A549 (cell line): ENCODE measurements around the gene PLBD2. TPM values are rescaled to one million over a fixed set of nuclear protein-coding genes. Genes with fewer than 3 reads are reported as not detected.

Experiments used
- ATAC-seq, 2 experiments: fragments of 200-7000 bp in 1 of 2; fragments of >200 bp in 1 of 2; cut with Nextera tagmentation in 1 of 2; cut with Tn5 transposase in 1 of 2; 3 replicates each; pipeline versions ENCODE4 v1.8.0 to v1.9.1; 2018 to 2020; ENCODE audit warnings: mild to moderate bottlenecking in 1 of 2, moderate library complexity in 1 of 2
- CTCF ChIA-PET: fragments of 300-600 bp; sonication (Branson Sonifier 250); formaldehyde crosslinking; extraction: SDS; loops from one replicate; lab custom pipeline; 2021; ENCODE audit warnings: antibody characterized with exemption, inconsistent platforms; lab: Yijun Ruan, JAX
- POLR2A ChIA-PET: fragments of 350-600 bp; formaldehyde crosslinking; extraction: SDS; loops from one replicate; lab custom pipeline; 2021; ENCODE audit warnings: antibody characterized with exemption, inconsistent platforms; lab: Yijun Ruan, JAX
- DNase-seq, 2 experiments: peaks; one replicate each; pipeline versions ENCODE4 v3.0.0 to v3.0.0-alpha.2; 2011 to 2016; ENCODE audit warnings: low read depth in 1 of 2, low spot score in 1 of 2
- FAIRE-seq: peaks from 2 replicates; lab custom pipeline; 2011; peaks lifted over from hg19 to GRCh38; lab: Jason Lieb, UNC
- H3K27ac ChIP-seq, 2 experiments: fragments of >200 bp; sonication (Bioruptor Twin); formaldehyde crosslinking; 3 replicates each; pipeline ENCODE4 v1.5.1; 2016 to 2017
- H3K4me1 ChIP-seq: fragments of >200 bp; sonication (Bioruptor Twin); formaldehyde crosslinking; 3 replicates; pipeline ENCODE4 v1.6.1; 2016
- H3K4me2 ChIP-seq: fragments of >200 bp; sonication (Bioruptor Twin); formaldehyde crosslinking; 3 replicates; pipeline ENCODE4 v1.6.1; 2016
- H3K4me3 ChIP-seq: fragments of >200 bp; sonication (Bioruptor Twin); formaldehyde crosslinking; 3 replicates; pipeline ENCODE4 v1.5.1; 2016
- H3K9me3 ChIP-seq: fragments of >200 bp; sonication (Bioruptor Twin); formaldehyde crosslinking; 3 replicates; pipeline ENCODE4 v1.6.1; 2016
- CBX8 ChIP-seq: fragments of 200-600 bp; sonication (generic); IDR thresholded peaks from 2 replicates; pipeline ENCODE4 v1.6.1; 2016
- CHD2 ChIP-seq: fragments of 150-350 bp; IDR thresholded peaks from 2 replicates; pipeline ENCODE4 v1.6.1; 2014; ENCODE audit warnings: low read length; ENCODE audit not compliant: partially characterized antibody
- CHD4 ChIP-seq: fragments of 200-600 bp; sonication (generic); IDR thresholded peaks from 2 replicates; pipeline ENCODE4 v1.6.1; 2016; ENCODE audit warnings: antibody characterized with exemption, mild to moderate bottlenecking, borderline replicate concordance
- EP300 ChIP-seq, 2 experiments: fragments of >200 bp; sonication (Bioruptor Twin); formaldehyde crosslinking; IDR thresholded peaks; 2 replicates in 1 of 2; 3 replicates in 1 of 2; pipeline ENCODE4 v1.6.1; 2016 to 2017
- FOSL2 ChIP-seq, 2 experiments: fragments of 450-650 bp in 1 of 2; fragments of >200 bp in 1 of 2; sonication (Bioruptor Twin) in 1 of 2; formaldehyde crosslinking; IDR thresholded peaks; 2 replicates each; pipeline versions ENCODE4 v1.5.0 to v1.6.1; 2016 to 2020; ENCODE audit warnings: mild to moderate bottlenecking in 1 of 2, moderate library complexity in 1 of 2
- FOXS1 ChIP-seq: fragments of 250-450 bp; sonication (Bioruptor Pico); IDR thresholded peaks from 2 replicates; pipeline ENCODE4 v1.5.0; 2020; ENCODE audit warnings: mild to moderate bottlenecking, moderate library complexity
- GATA3 ChIP-seq: IDR thresholded peaks from 2 replicates; pipeline ENCODE4 v1.6.1; 2012; ENCODE audit warnings: borderline replicate concordance
- HDAC2 ChIP-seq: fragments of 200-600 bp; sonication (generic); IDR thresholded peaks from 2 replicates; pipeline ENCODE4 v1.6.1; 2016
- HES2 ChIP-seq: fragments of >200 bp; sonication (Bioruptor Twin); formaldehyde crosslinking; IDR thresholded peaks from 2 replicates; pipeline ENCODE4 v1.6.1; 2016
- JUNB ChIP-seq: fragments of >200 bp; sonication (Bioruptor Twin); formaldehyde crosslinking; IDR thresholded peaks from 2 replicates; pipeline ENCODE4 v1.6.1; 2016
- KDM1A ChIP-seq: fragments of 200-600 bp; sonication (generic); IDR thresholded peaks from 2 replicates; pipeline ENCODE4 v1.6.1; 2016; ENCODE audit warnings: low read depth, mild to moderate bottlenecking
- MAZ ChIP-seq: fragments of 150-350 bp; IDR thresholded peaks from 2 replicates; pipeline ENCODE4 v1.6.1; 2014; ENCODE audit warnings: antibody characterized with exemption, low read depth, low read length, borderline replicate concordance
- NFE2L2 ChIP-seq: fragments of 150-350 bp; conservative IDR thresholded peaks from 2 replicates; pipeline ENCODE4 v1.6.1; 2014; ENCODE audit warnings: low read length
- NPAS2 ChIP-seq: fragments of 250-450 bp; sonication (Bioruptor Pico); IDR thresholded peaks from 2 replicates; pipeline ENCODE4 v1.8.0; 2022; ENCODE audit warnings: mild to moderate bottlenecking, moderate library complexity, borderline replicate concordance
- NR3C1 ChIP-seq: fragments of >200 bp; sonication (Bioruptor Twin); formaldehyde crosslinking; IDR thresholded peaks from 3 replicates; pipeline ENCODE4 v1.6.1; 2017
- PHF8 ChIP-seq: fragments of 200-600 bp; sonication (generic); IDR thresholded peaks from 2 replicates; pipeline ENCODE4 v1.6.1; 2016; ENCODE audit warnings: low read depth, mild to moderate bottlenecking, antibody characterized with exemption, moderate library complexity, borderline replicate concordance
- RARB ChIP-seq: fragments of 250-450 bp; sonication (Bioruptor Pico); IDR thresholded peaks from 2 replicates; pipeline ENCODE4 v1.8.0; 2021; ENCODE audit warnings: mild to moderate bottlenecking, moderate library complexity
- RCOR1 ChIP-seq: fragments of 150-350 bp; IDR thresholded peaks from 2 replicates; pipeline ENCODE4 v1.6.1; 2014; ENCODE audit warnings: antibody characterized with exemption, low read length, low read depth
- RFX5 ChIP-seq: fragments of 450-650 bp; IDR thresholded peaks from 2 replicates; pipeline ENCODE4 v1.7.1; 2014; ENCODE audit warnings: antibody characterized with exemption, mild to moderate bottlenecking, moderate library complexity
- RNF2 ChIP-seq: fragments of 200-600 bp; sonication (generic); IDR thresholded peaks from 2 replicates; pipeline ENCODE4 v1.6.1; 2016; ENCODE audit warnings: low read depth, mild to moderate bottlenecking, antibody characterized with exemption, moderate library complexity, borderline replicate concordance
- SMC3 ChIP-seq: fragments of >200 bp; sonication (Bioruptor Twin); formaldehyde crosslinking; IDR thresholded peaks from 3 replicates; pipeline ENCODE4 v1.6.1; 2018; ENCODE audit warnings: inconsistent platforms
- TFCP2L1 ChIP-seq: fragments of 250-450 bp; sonication (Bioruptor Pico); IDR thresholded peaks from 2 replicates; pipeline ENCODE4 v1.5.0; 2021; ENCODE audit warnings: mild to moderate bottlenecking
- ZC3H11A ChIP-seq: fragments of 450-650 bp; IDR thresholded peaks from 2 replicates; pipeline ENCODE4 v1.6.1; 2014; ENCODE audit warnings: antibody characterized with exemption, mild to moderate bottlenecking
- ZFP36 ChIP-seq: fragments of 450-650 bp; IDR thresholded peaks from 2 replicates; pipeline ENCODE4 v1.6.1; 2014; ENCODE audit warnings: borderline replicate concordance; ENCODE audit not compliant: partially characterized antibody
- ZNF302 ChIP-seq: fragments of 250-450 bp; sonication (Bioruptor Pico); IDR thresholded peaks from 2 replicates; pipeline ENCODE4 v1.9.0; 2021; ENCODE audit warnings: inconsistent platforms, mild to moderate bottlenecking, moderate library complexity
- ZSCAN20 ChIP-seq: fragments of 250-450 bp; sonication (Bioruptor Pico); IDR thresholded peaks from 2 replicates; pipeline ENCODE4 v1.8.0; 2022; ENCODE audit warnings: mild to moderate bottlenecking, moderate library complexity
- WGBS: methylation state at CpG from one replicate; pipeline ENCODE4 v1.1.6; 2017; ENCODE audit errors: missing lambda C conversion rate; 5-methylcytosine and 5-hydroxymethylcytosine counted together
- polyA plus RNA-seq, 4 experiments: library from polyadenylated mRNA; depleted of rRNA in 3 of 4; stranded (reverse); fragments of >200 nt; fragmentation: RNase III in 1 of 4; extraction: RNeasy Plus Mini Kit Qiagen cat#74134 plus additional on column Dnase treatment in 1 of 4; gene quantifications; 2 replicates in 3 of 4; 3 replicates in 1 of 4; pipeline ENCODE4 v1.2.3, GENCODE V29; 2011 to 2017
- TF ChIP-seq, protein P1 (sequence below): fragments of 150-350 bp; IDR thresholded peaks from 2 replicates; pipeline ENCODE4 v1.6.1; 2014; ENCODE audit warnings: low read depth, mild to moderate bottlenecking, low read length
- TF ChIP-seq, protein P2 (sequence below): fragments of 250-450 bp; sonication (Bioruptor Pico); IDR thresholded peaks from 2 replicates; pipeline ENCODE4 v1.5.0; 2020; ENCODE audit warnings: low read depth, mild to moderate bottlenecking, moderate library complexity

The PLBD2 gene
- polyA plus RNA-seq, 2 of the 4 experiments (the other 2 are of a cell fraction): 13.2 to 25.9 TPM

- ChIA-PET POLR2A (no interaction called here), CTCF (interaction anchor here (1.7 kb wide), 1 partner anchor 114 kb away, joined by 5 read pairs; no protein-coding TSS in a partner anchor)
- peaks cover 8% of the 10 kb centered on the region; the same call in 2 of the 3 replicates for H3K4me1 ChIP-seq
- no peak overlapping the region for H3K4me3 ChIP-seq
- WGBS: 62% methylated on average over 8 of the region's 9 CpGs
- no peaks in the 10 kb centered on the region for H3K9me3 ChIP-seq
- no peak overlapping the region for H3K4me2 ChIP-seq
- ATAC-seq (no peak), FAIRE-seq (no peak)
- H3K27ac ChIP-seq: no peak overlapping the region
- TF ChIP-seq GATA3 (no peak), CHD4 (no peak), EP300 (IDR thresholded peaks at IDR 0.05) (no peak), ZFP36 (no peak), ZC3H11A (no peak), KDM1A (no peak), NFE2L2 (no peak), RFX5 (no peak), HDAC2 (no peak), NPAS2 (no peak), RNF2 (no peak), RCOR1 (no peak), CBX8 (no peak), ZSCAN20 (CRISPR knock-in tag) (no peak), NR3C1 (no peak)
- TF ChIP-seq, all 56 proteins: peak for 0
- DNase-seq: no peak
Observed at GRCh38 chr12:113427882-113428281, 69.5 kb downstream of the PLBD2 start.

GRCh38 chr12:113428482-113428881 lies 70.1 kb downstream of the PLBD2 start:
- Histone ChIP-seq H3K4me3 (no peak overlapping the region), H3K9me3 (no peaks in the 10 kb centered on the region), H3K4me2 (no peak overlapping the region)
- TF ChIP-seq FOSL2 (IDR thresholded peaks at IDR 0.05): no peak
- no peak for TF ChIP-seq FOSL2 (CRISPR knock-in tag; IDR thresholded peaks at IDR 0.05)
- TF ChIP-seq MAZ: no peak
- TF ChIP-seq, all 56 proteins: peak for 0
- Histone ChIP-seq H3K4me1 (peaks cover 2% of the 10 kb centered on the region; the same call in 1 of the 3 replicates), H3K27ac (no peak overlapping the region)
- POLR2A ChIA-PET: no interaction called here
- FAIRE-seq (no peak), ATAC-seq (no peak), DNase-seq (no peak)
- CTCF ChIA-PET: interaction anchor here (0.7 to 1.2 kb wide), 4 partner anchors 12 to 278 kb away, joined by 3 to 4 read pairs (median 3); no protein-coding TSS in a partner anchor
- WGBS: 50% methylated on average over 1 of the region's 1 CpG

DNA sequence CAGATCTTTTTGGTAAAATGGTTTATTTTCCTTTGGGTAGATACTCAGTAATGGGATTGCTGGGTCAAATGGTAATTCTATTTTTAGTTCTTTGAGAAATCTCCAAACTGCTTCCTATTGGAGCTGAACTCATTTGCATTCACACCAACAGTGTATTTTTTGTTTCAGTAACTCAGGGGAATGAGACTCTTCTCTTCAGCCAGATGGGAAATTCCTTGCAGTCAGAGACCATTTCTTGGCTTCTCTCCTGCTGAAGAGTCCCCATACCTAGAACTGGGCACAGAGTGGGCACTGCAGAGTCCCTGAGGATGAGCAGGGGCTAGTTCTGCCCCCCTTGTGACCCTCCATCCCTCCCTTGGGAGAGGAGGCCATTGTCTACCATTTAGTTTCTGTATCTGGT lies 74.6 kb downstream of the PLBD2 start:
- no peak for ATAC-seq
- no peak overlapping the region for H3K4me2 ChIP-seq
- no peak overlapping the region for H3K27ac ChIP-seq
- ChIA-PET CTCF (interaction anchor here (1.3 kb wide), 1 partner anchor 29 kb away, joined by 3 read pairs; no protein-coding TSS in a partner anchor), POLR2A (no interaction called here)
- TF ChIP-seq TFCP2L1 (CRISPR knock-in tag) (no peak), CHD2 (no peak), PHF8 (no peak), JUNB (no peak), FOXS1 (CRISPR knock-in tag) (no peak), HES2 (no peak), NFE2L2 (no peak), SMC3 (no peak), RARB (CRISPR knock-in tag) (no peak), ZNF302 (CRISPR knock-in tag) (no peak)
- TF ChIP-seq, protein P1, sequence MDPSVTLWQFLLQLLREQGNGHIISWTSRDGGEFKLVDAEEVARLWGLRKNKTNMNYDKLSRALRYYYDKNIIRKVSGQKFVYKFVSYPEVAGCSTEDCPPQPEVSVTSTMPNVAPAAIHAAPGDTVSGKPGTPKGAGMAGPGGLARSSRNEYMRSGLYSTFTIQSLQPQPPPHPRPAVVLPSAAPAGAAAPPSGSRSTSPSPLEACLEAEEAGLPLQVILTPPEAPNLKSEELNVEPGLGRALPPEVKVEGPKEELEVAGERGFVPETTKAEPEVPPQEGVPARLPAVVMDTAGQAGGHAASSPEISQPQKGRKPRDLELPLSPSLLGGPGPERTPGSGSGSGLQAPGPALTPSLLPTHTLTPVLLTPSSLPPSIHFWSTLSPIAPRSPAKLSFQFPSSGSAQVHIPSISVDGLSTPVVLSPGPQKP: no peak
- TF ChIP-seq, protein P2, sequence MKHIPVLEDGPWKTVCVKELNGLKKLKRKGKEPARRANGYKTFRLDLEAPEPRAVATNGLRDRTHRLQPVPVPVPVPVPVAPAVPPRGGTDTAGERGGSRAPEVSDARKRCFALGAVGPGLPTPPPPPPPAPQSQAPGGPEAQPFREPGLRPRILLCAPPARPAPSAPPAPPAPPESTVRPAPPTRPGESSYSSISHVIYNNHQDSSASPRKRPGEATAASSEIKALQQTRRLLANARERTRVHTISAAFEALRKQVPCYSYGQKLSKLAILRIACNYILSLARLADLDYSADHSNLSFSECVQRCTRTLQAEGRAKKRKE: no peak
- TF ChIP-seq, all 56 proteins: peak for 0
- H3K4me3 ChIP-seq: no peak overlapping the region
- no peaks in the 10 kb centered on the region for H3K4me1 ChIP-seq
- no peaks in the 10 kb centered on the region for H3K9me3 ChIP-seq
- DNase-seq: no peak
- FAIRE-seq: no peak
